Neural cell (in vitro differentiated cells): ENCODE measurements around the gene TIMELESS. TPM values are rescaled to one million over a fixed set of nuclear protein-coding genes. Genes with fewer than 3 reads are reported as not detected.

Experiments used
- H2AFZ ChIP-seq: fragments of 200-600, 300-800 bp; sonication (generic), shearing (Covaris generic); 2 replicates; pipeline ENCODE4 v1.6.0; 2014; ENCODE audit warnings: low read depth, mild to moderate bottlenecking, antibody characterized with exemption, low read length, moderate library complexity
- H3F3A ChIP-seq: fragments of 200-600 bp; shearing (Covaris generic); 2 replicates; pipeline ENCODE4 v1.6.1; 2016; ENCODE audit warnings: mild to moderate bottlenecking, moderate library complexity, mixed read lengths, antibody characterized with exemption, low read length; ENCODE audit not compliant: insufficient read depth, poor library complexity, severe bottlenecking
- H3K27ac ChIP-seq: fragments of 200-600, 300-800 bp; sonication (generic), shearing (Covaris generic); 2 replicates; pipeline ENCODE4 v1.5.1; 2014; ENCODE audit warnings: mild to moderate bottlenecking, low read length, moderate library complexity
- H3K27me3 ChIP-seq: fragments of 300-800, 200-600 bp; sonication (generic), shearing (Covaris generic); 2 replicates; pipeline ENCODE4 v1.6.0; 2014; ENCODE audit warnings: mild to moderate bottlenecking, low read depth, low read length, moderate library complexity; ENCODE audit not compliant: insufficient read depth
- H3K36me3 ChIP-seq: fragments of 300-800, 200-600 bp; sonication (generic), shearing (Covaris generic); 2 replicates; pipeline ENCODE4 v1.5.1; 2014; ENCODE audit warnings: mild to moderate bottlenecking, antibody characterized with exemption, low read length, moderate library complexity; ENCODE audit not compliant: insufficient read depth
- H3K4me2 ChIP-seq: fragments of 300-800, 200-600 bp; sonication (generic), shearing (Covaris generic); 2 replicates; pipeline ENCODE4 v1.6.0; 2014; ENCODE audit warnings: mild to moderate bottlenecking, low read length
- H3K4me3 ChIP-seq: fragments of 300-800, 200-600 bp; sonication (generic), shearing (Covaris generic); 2 replicates; pipeline ENCODE4 v1.5.1; 2014; ENCODE audit warnings: mild to moderate bottlenecking, low read length, moderate library complexity
- H3K79me2 ChIP-seq: fragments of 200-600 bp; shearing (Covaris generic); replicated peaks from 2 replicates; pipeline ENCODE4 v1.6.0; 2014; ENCODE audit warnings: mild to moderate bottlenecking, low read length, moderate library complexity; ENCODE audit not compliant: insufficient read depth
- H3K9ac ChIP-seq: fragments of 300-800, 200-600 bp; sonication (generic), shearing (Covaris generic); 2 replicates; pipeline ENCODE4 v1.6.1; 2016; ENCODE audit warnings: mild to moderate bottlenecking, low read length, mixed read lengths
- H3K9me2 ChIP-seq: fragments of 200-600 bp; shearing (Covaris generic); 2 replicates; pipeline ENCODE4 v1.6.1; 2016; ENCODE audit warnings: mild to moderate bottlenecking, low read length, mixed read lengths; ENCODE audit not compliant: insufficient read depth
- H3K9me3 ChIP-seq: fragments of 200-600, 300-800 bp; sonication (generic), shearing (Covaris generic); 2 replicates; pipeline ENCODE4 v1.6.1; 2016; ENCODE audit warnings: mild to moderate bottlenecking, mixed run types, low read length, moderate library complexity, mixed read lengths
- H4K20me1 ChIP-seq: fragments of 200-600 bp; shearing (Covaris generic); 2 replicates; pipeline ENCODE4 v1.6.1; 2016; ENCODE audit warnings: mild to moderate bottlenecking, mixed run types; ENCODE audit not compliant: insufficient read depth
- EP300 ChIP-seq: fragments of 450-650 bp; conservative IDR thresholded peaks from 2 replicates; pipeline ENCODE4 v1.6.1; 2014; ENCODE audit warnings: antibody characterized with exemption, mild to moderate bottlenecking, moderate library complexity; ENCODE audit not compliant: poor library complexity, severe bottlenecking
- EZH2 ChIP-seq: fragments of 200-600, 300-800 bp; shearing (Covaris generic), sonication (generic); IDR thresholded peaks from 2 replicates; pipeline ENCODE4 v1.6.1; 2014; ENCODE audit warnings: antibody characterized with exemption, low read length, borderline replicate concordance, mild to moderate bottlenecking; ENCODE audit not compliant: insufficient read depth, poor library complexity, severe bottlenecking
- MXI1 ChIP-seq: fragments of 450-650 bp; conservative IDR thresholded peaks from 2 replicates; pipeline ENCODE4 v1.6.1; 2014; ENCODE audit warnings: antibody characterized with exemption, mild to moderate bottlenecking; ENCODE audit not compliant: poor library complexity, severe bottlenecking
- POLR2AphosphoS5 ChIP-seq: IDR thresholded peaks from 2 replicates; pipeline ENCODE4 v1.6.1; 2012
- RAD21 ChIP-seq: fragments of 450-650 bp; conservative IDR thresholded peaks from 2 replicates; pipeline ENCODE4 v1.6.1; 2014; ENCODE audit warnings: antibody characterized with exemption, mild to moderate bottlenecking, moderate library complexity
- SMC3 ChIP-seq: fragments of 450-650 bp; conservative IDR thresholded peaks from 2 replicates; pipeline ENCODE4 v1.6.1; 2014; ENCODE audit warnings: antibody characterized with exemption, mild to moderate bottlenecking, moderate library complexity; ENCODE audit not compliant: poor library complexity
- TAF1 ChIP-seq: IDR thresholded peaks from 2 replicates; pipeline ENCODE4 v1.6.1; 2012; ENCODE audit warnings: low read depth
- polyA plus RNA-seq: library from polyadenylated mRNA; depleted of rRNA; stranded (reverse); fragments of >200 nt; gene quantifications from 2 replicates; pipeline ENCODE4 v1.2.3, GENCODE V29; 2014
- TF ChIP-seq, protein P1 (sequence below): fragments of 450-650 bp; IDR thresholded peaks from 2 replicates; pipeline ENCODE4 v1.5.1; 2014; ENCODE audit warnings: antibody characterized with exemption, mild to moderate bottlenecking, moderate library complexity; ENCODE audit not compliant: poor library complexity, severe bottlenecking
- TF ChIP-seq, protein P2 (sequence below): IDR thresholded peaks from 2 replicates; pipeline ENCODE4 v1.6.1; 2012; ENCODE audit warnings: borderline replicate concordance

The TIMELESS gene
- polyA plus RNA-seq, 1 donor from 2014 or later = 2.5 TPM

- Histone ChIP-seq H3K36me3 (no peaks in the 10 kb centered on the region), H2AFZ (no peak overlapping the region), H3K9me2 (no peaks in the 10 kb centered on the region), H3K4me2 (no peak overlapping the region), H3K79me2 (no peaks in the 10 kb centered on the region), H4K20me1 (no peaks in the 10 kb centered on the region), H3K9ac (no peak overlapping the region), H3K27ac (no peak overlapping the region), H3K9me3 (no peaks in the 10 kb centered on the region), H3K4me3 (no peak overlapping the region), H3K27me3 (no peaks in the 10 kb centered on the region), H3F3A (no peaks in the 10 kb centered on the region)
- TF ChIP-seq EP300 (no peak), TAF1 (no peak), RAD21 (no peak), POLR2AphosphoS5 (no peak), MXI1 (no peak), EZH2 (no peak), SMC3 (no peak)
- TF ChIP-seq, protein P1, sequence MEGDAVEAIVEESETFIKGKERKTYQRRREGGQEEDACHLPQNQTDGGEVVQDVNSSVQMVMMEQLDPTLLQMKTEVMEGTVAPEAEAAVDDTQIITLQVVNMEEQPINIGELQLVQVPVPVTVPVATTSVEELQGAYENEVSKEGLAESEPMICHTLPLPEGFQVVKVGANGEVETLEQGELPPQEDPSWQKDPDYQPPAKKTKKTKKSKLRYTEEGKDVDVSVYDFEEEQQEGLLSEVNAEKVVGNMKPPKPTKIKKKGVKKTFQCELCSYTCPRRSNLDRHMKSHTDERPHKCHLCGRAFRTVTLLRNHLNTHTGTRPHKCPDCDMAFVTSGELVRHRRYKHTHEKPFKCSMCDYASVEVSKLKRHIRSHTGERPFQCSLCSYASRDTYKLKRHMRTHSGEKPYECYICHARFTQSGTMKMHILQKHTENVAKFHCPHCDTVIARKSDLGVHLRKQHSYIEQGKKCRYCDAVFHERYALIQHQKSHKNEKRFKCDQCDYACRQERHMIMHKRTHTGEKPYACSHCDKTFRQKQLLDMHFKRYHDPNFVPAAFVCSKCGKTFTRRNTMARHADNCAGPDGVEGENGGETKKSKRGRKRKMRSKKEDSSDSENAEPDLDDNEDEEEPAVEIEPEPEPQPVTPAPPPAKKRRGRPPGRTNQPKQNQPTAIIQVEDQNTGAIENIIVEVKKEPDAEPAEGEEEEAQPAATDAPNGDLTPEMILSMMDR = no peak
- TF ChIP-seq, protein P2, sequence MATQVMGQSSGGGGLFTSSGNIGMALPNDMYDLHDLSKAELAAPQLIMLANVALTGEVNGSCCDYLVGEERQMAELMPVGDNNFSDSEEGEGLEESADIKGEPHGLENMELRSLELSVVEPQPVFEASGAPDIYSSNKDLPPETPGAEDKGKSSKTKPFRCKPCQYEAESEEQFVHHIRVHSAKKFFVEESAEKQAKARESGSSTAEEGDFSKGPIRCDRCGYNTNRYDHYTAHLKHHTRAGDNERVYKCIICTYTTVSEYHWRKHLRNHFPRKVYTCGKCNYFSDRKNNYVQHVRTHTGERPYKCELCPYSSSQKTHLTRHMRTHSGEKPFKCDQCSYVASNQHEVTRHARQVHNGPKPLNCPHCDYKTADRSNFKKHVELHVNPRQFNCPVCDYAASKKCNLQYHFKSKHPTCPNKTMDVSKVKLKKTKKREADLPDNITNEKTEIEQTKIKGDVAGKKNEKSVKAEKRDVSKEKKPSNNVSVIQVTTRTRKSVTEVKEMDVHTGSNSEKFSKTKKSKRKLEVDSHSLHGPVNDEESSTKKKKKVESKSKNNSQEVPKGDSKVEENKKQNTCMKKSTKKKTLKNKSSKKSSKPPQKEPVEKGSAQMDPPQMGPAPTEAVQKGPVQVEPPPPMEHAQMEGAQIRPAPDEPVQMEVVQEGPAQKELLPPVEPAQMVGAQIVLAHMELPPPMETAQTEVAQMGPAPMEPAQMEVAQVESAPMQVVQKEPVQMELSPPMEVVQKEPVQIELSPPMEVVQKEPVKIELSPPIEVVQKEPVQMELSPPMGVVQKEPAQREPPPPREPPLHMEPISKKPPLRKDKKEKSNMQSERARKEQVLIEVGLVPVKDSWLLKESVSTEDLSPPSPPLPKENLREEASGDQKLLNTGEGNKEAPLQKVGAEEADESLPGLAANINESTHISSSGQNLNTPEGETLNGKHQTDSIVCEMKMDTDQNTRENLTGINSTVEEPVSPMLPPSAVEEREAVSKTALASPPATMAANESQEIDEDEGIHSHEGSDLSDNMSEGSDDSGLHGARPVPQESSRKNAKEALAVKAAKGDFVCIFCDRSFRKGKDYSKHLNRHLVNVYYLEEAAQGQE = no peak
Observed at GRCh38 chr12:56391721-56392120, 57.5 kb downstream of the TIMELESS start.

DNA sequence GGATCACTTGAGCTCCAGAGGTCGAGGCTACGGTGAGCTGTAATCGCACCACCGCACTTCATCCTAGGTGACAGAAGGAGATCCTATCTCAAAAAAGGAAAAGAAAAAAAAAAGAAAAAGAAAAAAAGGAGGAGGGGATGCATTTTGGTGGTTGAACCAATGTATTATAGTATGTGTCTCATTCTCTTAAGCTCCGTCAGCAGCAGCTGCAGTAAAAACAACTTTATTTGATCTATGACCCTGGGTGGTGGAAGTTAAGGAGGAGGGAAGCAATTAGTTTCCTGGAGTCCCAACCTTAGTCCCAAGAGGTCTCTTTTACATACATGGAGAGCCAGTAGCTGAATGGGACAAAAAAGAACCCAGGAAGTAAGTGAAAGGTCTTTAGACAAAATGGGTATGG, 59.8 kb downstream of the TIMELESS start:
- Histone ChIP-seq H3F3A (no peaks in the 10 kb centered on the region), H3K9ac (no peak overlapping the region), H2AFZ (no peak overlapping the region), H4K20me1 (no peaks in the 10 kb centered on the region), H3K27ac (no peak overlapping the region), H3K9me2 (no peaks in the 10 kb centered on the region), H3K4me2 (no peak overlapping the region), H3K9me3 (no peaks in the 10 kb centered on the region), H3K36me3 (no peaks in the 10 kb centered on the region), H3K4me3 (no peak overlapping the region), H3K79me2 (no peaks in the 10 kb centered on the region), H3K27me3 (no peaks in the 10 kb centered on the region)
- TF ChIP-seq POLR2AphosphoS5 = no peak
- TF ChIP-seq EZH2 = no peak
- no peak for TF ChIP-seq SMC3
- TF ChIP-seq, protein P1 = no peak
- TF ChIP-seq, protein P2 = no peak
